Neural cell (in vitro differentiated cells): Measurements from ENCODE around the gene NRSN2. TPM values are rescaled to one million over a fixed set of nuclear protein-coding genes. Genes with fewer than 3 reads are reported as not detected.

Experiments used
- H2AFZ ChIP-seq: fragments of 200-600, 300-800 bp; sonication (generic), shearing (Covaris generic); 2 replicates; pipeline ENCODE4 v1.6.0; 2014; ENCODE audit warnings: low read depth, mild to moderate bottlenecking, antibody characterized with exemption, low read length, moderate library complexity
- H3F3A ChIP-seq: fragments of 200-600 bp; shearing (Covaris generic); 2 replicates; pipeline ENCODE4 v1.6.1; 2016; ENCODE audit warnings: mild to moderate bottlenecking, moderate library complexity, mixed read lengths, antibody characterized with exemption, low read length; ENCODE audit not compliant: insufficient read depth, poor library complexity, severe bottlenecking
- H3K27ac ChIP-seq: fragments of 200-600, 300-800 bp; sonication (generic), shearing (Covaris generic); 2 replicates; pipeline ENCODE4 v1.5.1; 2014; ENCODE audit warnings: mild to moderate bottlenecking, low read length, moderate library complexity
- H3K27me3 ChIP-seq: fragments of 300-800, 200-600 bp; sonication (generic), shearing (Covaris generic); 2 replicates; pipeline ENCODE4 v1.6.0; 2014; ENCODE audit warnings: mild to moderate bottlenecking, low read depth, low read length, moderate library complexity; ENCODE audit not compliant: insufficient read depth
- H3K36me3 ChIP-seq: fragments of 300-800, 200-600 bp; sonication (generic), shearing (Covaris generic); 2 replicates; pipeline ENCODE4 v1.5.1; 2014; ENCODE audit warnings: mild to moderate bottlenecking, antibody characterized with exemption, low read length, moderate library complexity; ENCODE audit not compliant: insufficient read depth
- H3K4me2 ChIP-seq: fragments of 300-800, 200-600 bp; sonication (generic), shearing (Covaris generic); 2 replicates; pipeline ENCODE4 v1.6.0; 2014; ENCODE audit warnings: mild to moderate bottlenecking, low read length
- H3K4me3 ChIP-seq: fragments of 300-800, 200-600 bp; sonication (generic), shearing (Covaris generic); 2 replicates; pipeline ENCODE4 v1.5.1; 2014; ENCODE audit warnings: mild to moderate bottlenecking, low read length, moderate library complexity
- H3K79me2 ChIP-seq: fragments of 200-600 bp; shearing (Covaris generic); replicated peaks from 2 replicates; pipeline ENCODE4 v1.6.0; 2014; ENCODE audit warnings: mild to moderate bottlenecking, low read length, moderate library complexity; ENCODE audit not compliant: insufficient read depth
- H3K9ac ChIP-seq: fragments of 300-800, 200-600 bp; sonication (generic), shearing (Covaris generic); 2 replicates; pipeline ENCODE4 v1.6.1; 2016; ENCODE audit warnings: mild to moderate bottlenecking, low read length, mixed read lengths
- H3K9me2 ChIP-seq: fragments of 200-600 bp; shearing (Covaris generic); 2 replicates; pipeline ENCODE4 v1.6.1; 2016; ENCODE audit warnings: mild to moderate bottlenecking, low read length, mixed read lengths; ENCODE audit not compliant: insufficient read depth
- H3K9me3 ChIP-seq: fragments of 200-600, 300-800 bp; sonication (generic), shearing (Covaris generic); 2 replicates; pipeline ENCODE4 v1.6.1; 2016; ENCODE audit warnings: mild to moderate bottlenecking, mixed run types, low read length, moderate library complexity, mixed read lengths
- H4K20me1 ChIP-seq: fragments of 200-600 bp; shearing (Covaris generic); 2 replicates; pipeline ENCODE4 v1.6.1; 2016; ENCODE audit warnings: mild to moderate bottlenecking, mixed run types; ENCODE audit not compliant: insufficient read depth
- EP300 ChIP-seq: fragments of 450-650 bp; conservative IDR thresholded peaks from 2 replicates; pipeline ENCODE4 v1.6.1; 2014; ENCODE audit warnings: antibody characterized with exemption, mild to moderate bottlenecking, moderate library complexity; ENCODE audit not compliant: poor library complexity, severe bottlenecking
- EZH2 ChIP-seq: fragments of 200-600, 300-800 bp; shearing (Covaris generic), sonication (generic); IDR thresholded peaks from 2 replicates; pipeline ENCODE4 v1.6.1; 2014; ENCODE audit warnings: antibody characterized with exemption, low read length, borderline replicate concordance, mild to moderate bottlenecking; ENCODE audit not compliant: insufficient read depth, poor library complexity, severe bottlenecking
- MXI1 ChIP-seq: fragments of 450-650 bp; conservative IDR thresholded peaks from 2 replicates; pipeline ENCODE4 v1.6.1; 2014; ENCODE audit warnings: antibody characterized with exemption, mild to moderate bottlenecking; ENCODE audit not compliant: poor library complexity, severe bottlenecking
- POLR2AphosphoS5 ChIP-seq: IDR thresholded peaks from 2 replicates; pipeline ENCODE4 v1.6.1; 2012
- RAD21 ChIP-seq: fragments of 450-650 bp; conservative IDR thresholded peaks from 2 replicates; pipeline ENCODE4 v1.6.1; 2014; ENCODE audit warnings: antibody characterized with exemption, mild to moderate bottlenecking, moderate library complexity
- SMC3 ChIP-seq: fragments of 450-650 bp; conservative IDR thresholded peaks from 2 replicates; pipeline ENCODE4 v1.6.1; 2014; ENCODE audit warnings: antibody characterized with exemption, mild to moderate bottlenecking, moderate library complexity; ENCODE audit not compliant: poor library complexity
- TAF1 ChIP-seq: IDR thresholded peaks from 2 replicates; pipeline ENCODE4 v1.6.1; 2012; ENCODE audit warnings: low read depth
- polyA plus RNA-seq: library from polyadenylated mRNA; depleted of rRNA; stranded (reverse); fragments of >200 nt; gene quantifications from 2 replicates; pipeline ENCODE4 v1.2.3, GENCODE V29; 2014
- TF ChIP-seq, protein P1 (sequence below): IDR thresholded peaks from 2 replicates; pipeline ENCODE4 v1.6.1; 2012; ENCODE audit warnings: borderline replicate concordance
- TF ChIP-seq, protein P2 (sequence below): fragments of 450-650 bp; IDR thresholded peaks from 2 replicates; pipeline ENCODE4 v1.5.1; 2014; ENCODE audit warnings: antibody characterized with exemption, mild to moderate bottlenecking, moderate library complexity; ENCODE audit not compliant: poor library complexity, severe bottlenecking

Gene NRSN2
- polyA plus RNA-seq, 1 donor from 2014 or later = 19.6 TPM

- Histone ChIP-seq H3K27ac (peak overlapping the region; percentile 86), H4K20me1 (no peaks in the 10 kb centered on the region), H3K9me2 (no peaks in the 10 kb centered on the region), H3K4me2 (peak overlapping the region; percentile 98), H3K79me2 (peaks cover 37% of the 10 kb centered on the region), H3K9me3 (no peaks in the 10 kb centered on the region), H2AFZ (peak overlapping the region; percentile 60), H3K9ac (peak overlapping the region; percentile 89), H3K36me3 (no peaks in the 10 kb centered on the region), H3F3A (peaks cover 3% of the 10 kb centered on the region), H3K27me3 (no peaks in the 10 kb centered on the region), H3K4me3 (peak overlapping the region; percentile 100)
- no peak for TF ChIP-seq RAD21
Observed at GRCh38 chr20:298776-299391, 48.0 kb upstream of the NRSN2 start.

DNA sequence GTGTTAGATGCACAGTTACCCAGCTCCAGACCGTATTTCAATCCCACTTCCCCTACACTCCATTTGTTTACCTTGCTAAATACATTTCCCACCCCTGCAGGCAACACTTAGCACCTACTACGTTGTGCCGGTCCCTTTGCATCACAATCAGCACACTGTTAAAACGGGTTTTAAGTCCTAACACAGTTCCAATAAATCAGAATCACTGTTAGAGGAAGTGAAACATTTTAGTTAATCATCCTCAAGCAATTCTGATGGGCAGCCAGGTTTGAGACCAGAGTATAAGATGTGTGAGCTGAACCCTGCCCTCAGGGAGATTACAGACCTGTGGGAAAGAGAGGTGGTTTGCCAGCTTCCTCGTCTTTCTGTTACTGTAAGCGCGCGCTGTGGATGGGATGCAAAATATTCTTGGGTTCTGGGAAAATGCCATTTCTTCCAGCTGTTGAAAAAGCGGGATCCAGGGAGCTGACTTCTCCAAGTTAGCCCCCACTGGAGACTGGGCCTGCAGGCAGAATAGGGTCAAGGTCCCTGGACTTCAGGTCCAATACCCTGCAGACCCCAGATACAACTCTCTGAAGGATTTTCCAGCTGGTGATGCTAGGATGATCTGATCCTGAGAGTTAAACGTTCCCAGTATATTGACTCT lies 46.4 kb upstream of the NRSN2 start:
- H3K27me3 ChIP-seq = no peaks in the 10 kb centered on the region
- no peaks in the 10 kb centered on the region for H3K9me3 ChIP-seq
- TF ChIP-seq EZH2 (no peak), MXI1 (no peak), EP300 (no peak), SMC3 (no peak), TAF1 (no peak), RAD21 (no peak), POLR2AphosphoS5 (no peak)
- TF ChIP-seq, protein P1, sequence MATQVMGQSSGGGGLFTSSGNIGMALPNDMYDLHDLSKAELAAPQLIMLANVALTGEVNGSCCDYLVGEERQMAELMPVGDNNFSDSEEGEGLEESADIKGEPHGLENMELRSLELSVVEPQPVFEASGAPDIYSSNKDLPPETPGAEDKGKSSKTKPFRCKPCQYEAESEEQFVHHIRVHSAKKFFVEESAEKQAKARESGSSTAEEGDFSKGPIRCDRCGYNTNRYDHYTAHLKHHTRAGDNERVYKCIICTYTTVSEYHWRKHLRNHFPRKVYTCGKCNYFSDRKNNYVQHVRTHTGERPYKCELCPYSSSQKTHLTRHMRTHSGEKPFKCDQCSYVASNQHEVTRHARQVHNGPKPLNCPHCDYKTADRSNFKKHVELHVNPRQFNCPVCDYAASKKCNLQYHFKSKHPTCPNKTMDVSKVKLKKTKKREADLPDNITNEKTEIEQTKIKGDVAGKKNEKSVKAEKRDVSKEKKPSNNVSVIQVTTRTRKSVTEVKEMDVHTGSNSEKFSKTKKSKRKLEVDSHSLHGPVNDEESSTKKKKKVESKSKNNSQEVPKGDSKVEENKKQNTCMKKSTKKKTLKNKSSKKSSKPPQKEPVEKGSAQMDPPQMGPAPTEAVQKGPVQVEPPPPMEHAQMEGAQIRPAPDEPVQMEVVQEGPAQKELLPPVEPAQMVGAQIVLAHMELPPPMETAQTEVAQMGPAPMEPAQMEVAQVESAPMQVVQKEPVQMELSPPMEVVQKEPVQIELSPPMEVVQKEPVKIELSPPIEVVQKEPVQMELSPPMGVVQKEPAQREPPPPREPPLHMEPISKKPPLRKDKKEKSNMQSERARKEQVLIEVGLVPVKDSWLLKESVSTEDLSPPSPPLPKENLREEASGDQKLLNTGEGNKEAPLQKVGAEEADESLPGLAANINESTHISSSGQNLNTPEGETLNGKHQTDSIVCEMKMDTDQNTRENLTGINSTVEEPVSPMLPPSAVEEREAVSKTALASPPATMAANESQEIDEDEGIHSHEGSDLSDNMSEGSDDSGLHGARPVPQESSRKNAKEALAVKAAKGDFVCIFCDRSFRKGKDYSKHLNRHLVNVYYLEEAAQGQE = no peak
- TF ChIP-seq, protein P2, sequence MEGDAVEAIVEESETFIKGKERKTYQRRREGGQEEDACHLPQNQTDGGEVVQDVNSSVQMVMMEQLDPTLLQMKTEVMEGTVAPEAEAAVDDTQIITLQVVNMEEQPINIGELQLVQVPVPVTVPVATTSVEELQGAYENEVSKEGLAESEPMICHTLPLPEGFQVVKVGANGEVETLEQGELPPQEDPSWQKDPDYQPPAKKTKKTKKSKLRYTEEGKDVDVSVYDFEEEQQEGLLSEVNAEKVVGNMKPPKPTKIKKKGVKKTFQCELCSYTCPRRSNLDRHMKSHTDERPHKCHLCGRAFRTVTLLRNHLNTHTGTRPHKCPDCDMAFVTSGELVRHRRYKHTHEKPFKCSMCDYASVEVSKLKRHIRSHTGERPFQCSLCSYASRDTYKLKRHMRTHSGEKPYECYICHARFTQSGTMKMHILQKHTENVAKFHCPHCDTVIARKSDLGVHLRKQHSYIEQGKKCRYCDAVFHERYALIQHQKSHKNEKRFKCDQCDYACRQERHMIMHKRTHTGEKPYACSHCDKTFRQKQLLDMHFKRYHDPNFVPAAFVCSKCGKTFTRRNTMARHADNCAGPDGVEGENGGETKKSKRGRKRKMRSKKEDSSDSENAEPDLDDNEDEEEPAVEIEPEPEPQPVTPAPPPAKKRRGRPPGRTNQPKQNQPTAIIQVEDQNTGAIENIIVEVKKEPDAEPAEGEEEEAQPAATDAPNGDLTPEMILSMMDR = no peak
- no peaks in the 10 kb centered on the region for H3K36me3 ChIP-seq
- peak overlapping the region; percentile 98 for H3K4me2 ChIP-seq
- H3K4me3 ChIP-seq = peak overlapping the region; percentile 100
- H3K79me2 ChIP-seq = peaks cover 37% of the 10 kb centered on the region
- H3K9ac ChIP-seq = no peak overlapping the region
- no peak overlapping the region for H2AFZ ChIP-seq
- no peaks in the 10 kb centered on the region for H3K9me2 ChIP-seq
- peaks cover 3% of the 10 kb centered on the region for H3F3A ChIP-seq
- H3K27ac ChIP-seq = no peak overlapping the region
- H4K20me1 ChIP-seq = no peaks in the 10 kb centered on the region
